Activated CD8-positive, alpha-beta T cell treated with anti-CD3 and anti-CD28 coated beads, Interleukin-2, amount 10 ng/mL, durations not matched to agents 7 days and 5 days (primary cell): ENCODE data around the gene HIVEP3. TPM values are rescaled to one million over a fixed set of nuclear protein-coding genes. Genes with fewer than 3 reads are reported as not detected.

ENCODE experiments used
- ATAC-seq: fragments of 150-1000 bp; cut with Tn5 transposase; one replicate; pipeline ENCODE4 v1.10.0; 2021; ENCODE audit warnings: moderate library complexity
- CTCF ChIA-PET: fragments of 350-600 bp; sonication (Branson Sonifier 250); formaldehyde crosslinking; loops from one replicate; lab custom pipeline; 2021; ENCODE audit warnings: antibody characterized with exemption; lab: Charles Lee
- POLR2A ChIA-PET: fragments of 350-600 bp; sonication (Branson Sonifier 250); formaldehyde crosslinking; loops from one replicate; lab custom pipeline; 2021; ENCODE audit warnings: antibody characterized with exemption; lab: Charles Lee
- DNase-seq: peaks from one replicate; pipeline ENCODE4 v3.0.0-alpha.2; 2020
- H3K27ac Mint-ChIP-seq: one replicate; pipeline ENCODE4 v1.8.0; 2021; ENCODE audit warnings: mild to moderate bottlenecking, mixed read lengths
- H3K27me3 Mint-ChIP-seq: one replicate; pipeline ENCODE4 v1.8.0; 2021; ENCODE audit warnings: low read depth, mixed read lengths
- H3K36me3 Mint-ChIP-seq: one replicate; pipeline ENCODE4 v1.8.0; 2021; ENCODE audit warnings: low read depth, mixed read lengths
- H3K4me1 Mint-ChIP-seq: one replicate; pipeline ENCODE4 v1.8.0; 2021; ENCODE audit warnings: low read depth, mixed read lengths
- H3K4me3 Mint-ChIP-seq: one replicate; pipeline ENCODE4 v1.8.0; 2021; ENCODE audit warnings: mild to moderate bottlenecking, mixed read lengths
- H3K9me3 Mint-ChIP-seq: one replicate; pipeline ENCODE4 v1.8.0; 2022; ENCODE audit warnings: mixed read lengths; ENCODE audit not compliant: insufficient read depth
- total RNA-seq, 2 experiments: library from RNA; stranded (reverse); gene quantifications; one replicate each; pipeline ENCODE4 v1.2.3, GENCODE V29; 2021

The HIVEP3 gene
- total RNA-seq, 2 experiments from 2014 or later: 10.8 to 11.8 TPM

DNA sequence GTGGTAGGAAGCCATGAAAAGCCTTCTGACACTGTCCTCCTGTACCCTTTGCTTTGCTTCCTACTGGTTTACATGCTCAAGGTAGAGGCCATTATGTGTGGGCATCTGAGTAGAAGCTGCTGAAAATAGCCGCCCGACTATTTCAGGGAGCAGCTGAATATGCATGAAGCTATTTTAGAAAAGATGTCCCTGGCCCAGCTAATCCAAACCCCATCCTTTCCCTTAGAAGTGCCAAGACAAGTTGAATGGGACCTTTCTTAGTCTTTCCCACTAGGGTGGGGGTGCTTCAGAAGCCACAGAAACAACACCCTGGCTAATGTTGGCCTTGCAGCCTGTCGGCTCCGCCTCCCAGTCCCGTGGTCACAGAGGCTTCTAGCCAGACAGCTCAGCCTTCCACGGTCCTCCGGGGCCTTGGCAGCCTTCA lies 229.2 kb downstream of the HIVEP3 start:
- DNase-seq (no peak), ATAC-seq (no peak)
- no peaks in the 10 kb centered on the region for H3K9me3 Mint-ChIP-seq
- H3K36me3 Mint-ChIP-seq: no peaks in the 10 kb centered on the region
- no peak overlapping the region for H3K27ac Mint-ChIP-seq
- ChIA-PET CTCF (no interaction called here), POLR2A (interaction anchor here (1.0 kb wide), 1 partner anchor 17 kb away, joined by 3 read pairs; no protein-coding TSS in a partner anchor)
- no peaks in the 10 kb centered on the region for H3K27me3 Mint-ChIP-seq
- H3K4me1 Mint-ChIP-seq: peaks cover 55% of the 10 kb centered on the region
- H3K4me3 Mint-ChIP-seq: no peak overlapping the region

DNA sequence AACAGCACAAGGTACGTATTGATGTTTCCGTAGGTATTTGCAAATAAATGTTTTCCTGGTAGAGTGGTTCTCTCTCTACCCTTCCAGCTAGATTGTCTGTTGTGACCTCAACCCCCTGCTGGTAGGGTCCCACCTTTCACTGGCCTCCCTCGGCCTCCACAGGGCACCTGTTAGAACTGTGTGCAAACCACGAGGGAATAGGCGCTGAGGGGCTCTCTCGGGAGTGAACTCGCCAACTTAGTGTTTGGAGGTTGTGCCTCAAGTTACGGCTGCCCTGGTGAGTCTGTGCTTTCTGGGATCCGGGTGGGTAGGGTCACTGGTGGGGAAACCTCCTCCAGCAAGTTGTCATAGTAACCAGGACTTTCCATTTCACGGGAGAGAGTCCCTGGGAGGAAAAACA lies 229.6 kb downstream of the HIVEP3 start:
- Mint-ChIP-seq H3K36me3 (no peaks in the 10 kb centered on the region), H3K4me1 (peaks cover 59% of the 10 kb centered on the region), H3K4me3 (no peak overlapping the region), H3K27me3 (no peaks in the 10 kb centered on the region), H3K27ac (no peak overlapping the region), H3K9me3 (no peaks in the 10 kb centered on the region)
- no peak for DNase-seq
- no peak for ATAC-seq
- POLR2A ChIA-PET: no interaction called here
- CTCF ChIA-PET: no interaction called here

DNA sequence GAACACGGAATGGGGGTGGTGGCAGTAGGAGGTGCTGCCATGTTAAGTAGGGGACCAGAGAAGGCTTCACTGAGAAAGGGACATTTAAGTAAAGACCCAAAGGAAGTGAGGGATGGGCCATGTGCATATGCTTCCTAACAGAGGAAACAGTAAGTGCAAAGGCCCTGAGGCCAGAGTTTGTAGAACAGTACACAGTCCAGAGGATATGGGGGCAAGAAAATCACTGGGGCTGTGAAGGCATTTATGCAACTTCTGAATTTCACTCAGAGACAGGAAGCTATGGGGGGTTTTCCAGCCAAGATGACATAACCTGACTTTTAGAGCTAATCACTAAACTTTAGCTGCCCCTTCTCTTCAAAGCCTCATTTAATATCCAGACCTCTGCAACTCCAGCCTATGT lies 231.7 kb downstream of the HIVEP3 start:
- no peaks in the 10 kb centered on the region for H3K27me3 Mint-ChIP-seq
- no peaks in the 10 kb centered on the region for H3K9me3 Mint-ChIP-seq
- no peak for DNase-seq

DNA sequence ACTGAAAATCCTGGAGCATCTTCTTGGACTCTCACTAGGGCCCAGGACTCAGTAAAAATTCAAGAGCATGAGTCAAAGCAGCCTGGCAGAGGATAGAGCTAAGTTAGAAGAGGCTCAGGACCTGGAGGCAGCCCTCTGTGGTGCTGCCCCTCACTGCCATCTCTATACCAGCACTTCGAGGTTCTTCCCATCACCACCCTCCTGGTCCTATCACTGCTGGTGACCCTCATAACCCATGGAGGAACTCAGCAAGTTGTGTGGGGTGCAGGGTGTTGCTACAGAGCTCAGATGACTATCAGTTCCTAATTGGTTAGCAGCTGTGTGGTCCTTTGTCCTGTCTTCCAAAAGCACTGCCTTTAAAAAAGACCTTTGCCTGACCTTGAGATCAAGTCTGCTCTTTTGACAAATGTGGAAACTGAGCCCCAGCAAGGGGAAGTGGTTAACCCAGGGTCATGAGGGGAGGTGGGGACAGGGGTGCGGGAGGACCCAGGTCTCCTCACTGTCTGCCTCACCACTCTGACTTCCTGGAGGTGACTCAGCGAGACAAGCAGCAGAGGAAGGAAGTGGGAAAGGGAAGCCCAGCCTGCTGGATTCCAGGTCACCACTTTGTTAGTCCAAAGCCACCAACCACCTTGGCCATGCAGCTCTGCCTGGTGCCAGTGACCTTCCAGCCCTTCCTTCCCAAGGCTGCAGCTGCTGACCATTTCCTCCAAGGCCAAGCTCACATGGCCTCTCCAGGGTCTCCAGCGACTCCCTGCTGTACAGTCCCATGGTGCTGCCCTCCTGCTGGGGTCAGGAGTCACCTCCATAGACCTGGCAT lies 234.8 kb downstream of the HIVEP3 start:
- Mint-ChIP-seq H3K27me3 (no peaks in the 10 kb centered on the region), H3K4me3 (peak overlapping the region; percentile 44), H3K36me3 (no peaks in the 10 kb centered on the region), H3K4me1 (peaks cover 97% of the 10 kb centered on the region), H3K9me3 (no peaks in the 10 kb centered on the region), H3K27ac (peak overlapping the region; percentile 86)
- DNase-seq (peak; percentile 66), ATAC-seq (peak; percentile 66)
- POLR2A ChIA-PET: interaction anchor here (0.8 to 3.4 kb wide), 6 partner anchors 10 to 57 kb away, joined by 3 to 15 read pairs (median 4); no protein-coding TSS in a partner anchor
- CTCF ChIA-PET: interaction anchor here (1.0 to 3.0 kb wide), 7 partner anchors 11 to 128 kb away, joined by 3 to 23 read pairs (median 4); no protein-coding TSS in a partner anchor

More for the DNA sequence above, 231.7 kb downstream of the HIVEP3 start:
- Mint-ChIP-seq H3K36me3 (no peaks in the 10 kb centered on the region), H3K27ac (peak overlapping the region; percentile 6), H3K4me3 (no peak overlapping the region), H3K4me1 (peaks cover 80% of the 10 kb centered on the region)
- ATAC-seq: no peak
- ChIA-PET POLR2A (interaction anchor here (1.3 kb wide), 1 partner anchor 40 kb away, joined by 3 read pairs; no protein-coding TSS in a partner anchor), CTCF (interaction anchor here (1.0 to 1.5 kb wide), 4 partner anchors 13 to 24 kb away, joined by 3 read pairs; no protein-coding TSS in a partner anchor)

DNA sequence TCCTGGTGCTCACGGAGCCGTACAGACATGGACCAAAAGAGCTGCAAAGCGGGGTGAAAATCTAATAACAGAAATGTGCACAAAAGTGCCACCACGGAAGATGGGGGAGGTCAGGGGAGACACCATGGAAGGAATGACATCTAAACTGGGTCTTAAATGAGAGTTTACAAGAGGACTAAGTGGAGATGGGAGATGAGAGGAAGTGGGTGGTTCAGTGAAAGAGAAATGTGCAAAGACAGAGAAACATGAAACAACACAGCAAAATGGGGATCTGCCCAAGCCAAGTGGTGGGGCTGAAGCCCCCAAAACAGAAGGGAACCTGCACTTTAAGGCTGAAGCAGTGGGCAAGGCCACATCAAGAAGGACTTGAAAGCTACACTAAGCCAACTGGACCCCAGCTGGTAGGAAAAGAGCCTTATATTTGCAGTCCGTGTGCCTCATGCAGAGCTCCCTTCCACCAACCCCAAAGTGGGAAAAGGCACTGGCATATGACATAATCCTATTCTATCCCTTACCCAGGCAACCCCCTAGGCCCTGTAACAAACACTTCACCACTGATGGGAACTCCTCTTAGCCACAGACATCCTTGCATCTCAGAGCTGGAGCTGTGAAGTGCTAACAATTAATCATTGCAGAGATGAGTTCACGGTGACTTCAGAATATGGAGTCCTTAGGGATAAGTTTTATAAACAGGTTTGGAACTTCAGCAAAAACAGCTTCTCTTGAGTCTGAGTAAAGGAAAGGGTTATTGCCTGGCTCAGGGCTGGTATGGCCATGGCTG lies 235.7 kb downstream of the HIVEP3 start:
- Mint-ChIP-seq H3K27me3 (no peaks in the 10 kb centered on the region), H3K36me3 (no peaks in the 10 kb centered on the region), H3K9me3 (no peaks in the 10 kb centered on the region), H3K4me3 (peak overlapping the region; percentile 44), H3K27ac (peak overlapping the region; percentile 86), H3K4me1 (peaks cover 98% of the 10 kb centered on the region)
- POLR2A ChIA-PET: interaction anchor here (0.9 to 3.4 kb wide), 6 partner anchors 9 to 58 kb away, joined by 3 to 15 read pairs (median 5); no protein-coding TSS in a partner anchor
- ATAC-seq: no peak
- no peak for DNase-seq
- CTCF ChIA-PET: interaction anchor here (1.0 to 3.0 kb wide), 7 partner anchors 10 to 128 kb away, joined by 3 to 23 read pairs (median 4); no protein-coding TSS in a partner anchor

DNA sequence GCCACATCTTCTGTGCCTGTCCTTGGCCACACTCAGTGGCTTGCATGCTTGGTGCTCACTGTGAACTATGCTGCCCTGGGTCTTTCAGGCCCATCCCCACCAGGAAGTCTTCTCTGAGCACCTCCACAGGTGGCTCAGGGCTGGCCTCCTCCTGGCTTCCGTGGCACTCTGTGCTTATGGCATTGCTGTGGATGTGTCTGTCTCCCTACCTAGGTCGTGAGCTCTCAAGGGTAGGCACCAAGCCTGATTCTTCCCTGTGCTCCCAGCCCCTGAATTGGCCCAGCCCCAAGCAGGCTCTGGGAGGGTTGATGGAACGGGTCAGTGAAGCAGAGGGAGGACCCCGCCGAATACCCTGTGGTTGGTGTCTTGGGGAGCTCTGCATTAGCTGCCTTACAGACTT lies 236.6 kb downstream of the HIVEP3 start:
- Mint-ChIP-seq H3K36me3 (no peaks in the 10 kb centered on the region), H3K4me1 (peaks cover 99% of the 10 kb centered on the region), H3K4me3 (no peak overlapping the region), H3K9me3 (no peaks in the 10 kb centered on the region), H3K27me3 (no peaks in the 10 kb centered on the region), H3K27ac (peak overlapping the region; percentile 14)
- ChIA-PET POLR2A (interaction anchor here (0.8 to 3.4 kb wide), 5 partner anchors 10 to 70 kb away, joined by 3 to 13 read pairs (median 6); no protein-coding TSS in a partner anchor), CTCF (interaction anchor here (1.3 to 3.0 kb wide), 5 partner anchors 10 to 130 kb away, joined by 3 to 23 read pairs (median 5); no protein-coding TSS in a partner anchor)
- ATAC-seq: no peak
- DNase-seq: no peak

DNA sequence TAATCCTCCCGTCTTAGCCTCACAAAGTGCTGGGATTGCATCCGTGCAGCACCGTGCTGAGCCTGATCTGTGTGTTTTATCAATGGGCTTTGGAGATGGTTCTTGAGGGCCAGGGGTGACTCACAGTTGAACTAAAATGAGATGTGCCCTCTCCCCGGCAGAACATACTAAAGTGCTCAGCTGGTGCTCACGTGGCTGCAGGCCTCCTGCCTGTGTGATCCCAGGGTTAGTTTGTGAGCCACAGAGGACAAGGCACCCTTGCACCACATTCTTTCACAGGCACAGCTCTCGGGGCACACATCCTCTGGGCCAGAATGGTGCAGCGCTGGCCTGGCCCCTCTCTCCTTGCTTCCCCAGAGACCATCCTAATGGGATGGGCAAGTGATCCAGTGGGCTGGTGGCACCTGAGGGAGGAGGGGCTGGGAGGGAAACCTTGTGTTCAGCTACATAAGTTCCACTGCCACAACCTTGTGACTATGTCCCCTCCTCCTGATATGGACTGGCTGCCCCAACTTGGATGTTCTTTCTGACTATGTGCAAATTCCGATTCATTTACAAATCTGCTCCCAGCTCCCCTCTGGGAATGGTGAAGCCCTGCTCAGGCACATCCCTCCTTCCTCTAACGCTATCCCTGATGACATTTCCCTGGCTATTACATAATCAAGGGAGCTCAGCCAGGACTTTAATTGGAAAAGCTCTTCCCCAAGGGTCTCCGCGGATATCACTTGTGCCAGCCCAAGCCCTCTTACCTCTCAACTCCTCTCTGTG lies 237.2 kb downstream of the HIVEP3 start:
- H3K4me1 Mint-ChIP-seq: peaks cover 98% of the 10 kb centered on the region
- ATAC-seq: no peak
- DNase-seq: no peak
- ChIA-PET POLR2A (interaction anchor here (0.8 to 3.4 kb wide), 5 partner anchors 9 to 71 kb away, joined by 3 to 13 read pairs (median 3); no protein-coding TSS in a partner anchor), CTCF (interaction anchor here (0.7 to 3.0 kb wide), 7 partner anchors 9 to 210 kb away, joined by 3 to 23 read pairs (median 4); no protein-coding TSS in a partner anchor)
- H3K36me3 Mint-ChIP-seq: no peaks in the 10 kb centered on the region
- H3K4me3 Mint-ChIP-seq: no peak overlapping the region
- no peak overlapping the region for H3K27ac Mint-ChIP-seq
- no peaks in the 10 kb centered on the region for H3K9me3 Mint-ChIP-seq
- no peaks in the 10 kb centered on the region for H3K27me3 Mint-ChIP-seq

DNA sequence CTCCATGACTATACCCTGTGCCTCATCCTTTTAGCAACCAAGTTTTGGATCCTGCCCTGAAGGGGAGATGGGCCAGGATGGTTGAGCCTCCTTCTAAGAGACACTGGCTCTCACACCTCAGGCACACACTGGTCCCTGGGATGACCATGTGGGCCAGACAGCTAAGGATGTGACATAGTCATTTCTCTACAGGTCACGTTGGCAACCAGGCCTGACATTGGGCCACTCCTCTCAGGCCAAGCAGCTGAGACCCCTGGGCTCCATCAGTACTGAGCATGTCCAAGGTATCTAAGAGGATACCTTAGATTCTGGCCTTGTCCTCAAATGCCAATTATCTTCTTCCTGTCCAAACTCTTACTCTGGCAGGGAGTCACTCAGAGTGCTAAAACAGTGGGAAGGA lies 238.7 kb downstream of the HIVEP3 start:
- no peaks in the 10 kb centered on the region for H3K27me3 Mint-ChIP-seq
- ATAC-seq (no peak), DNase-seq (no peak)
- H3K36me3 Mint-ChIP-seq: no peaks in the 10 kb centered on the region
- H3K9me3 Mint-ChIP-seq: no peaks in the 10 kb centered on the region
- ChIA-PET POLR2A (interaction anchor here (0.8 to 0.9 kb wide), 2 partner anchors 40 to 113 kb away, joined by 3 read pairs; no protein-coding TSS in a partner anchor), CTCF (interaction anchor here (1.2 kb wide), 1 partner anchor 10 kb away, joined by 3 read pairs; no protein-coding TSS in a partner anchor)
- peaks cover 92% of the 10 kb centered on the region for H3K4me1 Mint-ChIP-seq
- H3K4me3 Mint-ChIP-seq: no peak overlapping the region
- H3K27ac Mint-ChIP-seq: peak overlapping the region; percentile 26

DNA sequence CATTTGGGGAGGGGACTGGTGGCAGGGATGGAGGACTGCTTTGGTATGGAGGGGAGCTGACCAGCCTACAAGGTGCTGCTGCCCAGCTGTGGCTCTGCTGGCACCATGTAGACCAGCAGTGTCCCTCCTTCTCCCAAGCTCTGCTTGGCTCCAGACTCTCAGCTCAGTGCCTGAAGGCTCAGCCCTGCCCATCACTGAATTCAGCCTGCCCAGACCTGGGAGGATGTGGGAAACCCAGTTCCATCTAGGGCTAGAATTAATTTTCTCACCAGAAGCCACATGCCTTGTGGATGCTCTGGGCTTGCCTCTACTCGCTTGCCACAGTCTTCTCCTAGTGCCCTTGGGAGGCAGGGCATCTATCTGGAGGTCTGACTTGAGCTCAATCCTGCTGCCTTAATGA lies 239.2 kb downstream of the HIVEP3 start:
- no peaks in the 10 kb centered on the region for H3K9me3 Mint-ChIP-seq
- H3K4me3 Mint-ChIP-seq: no peak overlapping the region
- H3K36me3 Mint-ChIP-seq: no peaks in the 10 kb centered on the region
- ChIA-PET POLR2A (interaction anchor here (0.8 to 0.9 kb wide), 3 partner anchors 39 to 569 kb away, joined by 3 read pairs; no protein-coding TSS in a partner anchor), CTCF (interaction anchor here (1.2 kb wide), 1 partner anchor 10 kb away, joined by 3 read pairs; no protein-coding TSS in a partner anchor)
- peak; percentile 41 for DNase-seq
- peaks cover 92% of the 10 kb centered on the region for H3K4me1 Mint-ChIP-seq
- no peaks in the 10 kb centered on the region for H3K27me3 Mint-ChIP-seq
- no peak for ATAC-seq
- H3K27ac Mint-ChIP-seq: peak overlapping the region; percentile 88

DNA sequence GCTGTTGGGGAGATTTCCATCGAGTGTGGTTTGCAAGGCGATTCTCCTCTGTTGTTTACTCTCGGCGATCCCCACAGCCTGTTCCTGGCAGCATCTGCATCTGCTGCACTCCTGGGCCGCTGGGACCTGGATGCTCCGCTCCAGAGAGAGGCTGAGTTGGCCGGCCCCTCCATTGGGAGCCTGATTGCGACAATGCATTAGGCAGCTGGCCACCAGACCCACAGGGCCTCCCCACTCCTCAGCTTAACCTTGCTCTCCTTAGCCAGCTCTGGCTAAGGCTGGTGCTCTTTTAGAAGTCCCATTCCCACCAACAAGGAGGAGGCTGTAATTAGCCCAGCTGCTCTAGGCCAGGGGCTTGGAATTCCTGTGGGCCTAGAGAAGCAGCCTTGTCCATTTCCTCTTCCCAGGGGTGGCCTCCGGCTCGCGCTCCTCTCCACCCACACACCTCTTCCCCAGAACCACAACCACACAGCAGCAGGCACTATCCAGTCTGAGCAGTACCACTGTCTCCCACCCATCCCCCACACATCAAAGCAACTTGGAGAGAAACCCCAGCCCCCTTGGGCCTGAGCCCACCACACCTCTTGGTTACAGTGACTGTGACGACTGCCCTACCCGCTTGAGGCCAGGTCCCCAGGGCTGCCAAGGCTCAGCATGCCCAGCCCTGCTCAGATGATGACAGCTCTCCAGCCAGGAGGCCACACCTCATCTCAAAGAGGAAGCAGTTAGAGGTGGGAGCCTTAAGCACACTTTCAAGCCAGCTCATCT lies 240.4 kb downstream of the HIVEP3 start:
- Mint-ChIP-seq H3K27me3 (no peaks in the 10 kb centered on the region), H3K4me1 (peaks cover 92% of the 10 kb centered on the region), H3K36me3 (no peaks in the 10 kb centered on the region), H3K4me3 (no peak overlapping the region), H3K27ac (peak overlapping the region; percentile 88), H3K9me3 (no peaks in the 10 kb centered on the region)
- ChIA-PET POLR2A (interaction anchor here (0.9 to 1.2 kb wide), 2 partner anchors 60 to 568 kb away, joined by 3 read pairs; no protein-coding TSS in a partner anchor), CTCF (interaction anchor here (0.9 to 1.7 kb wide), 4 partner anchors 9 to 134 kb away, joined by 3 to 5 read pairs (median 3); no protein-coding TSS in a partner anchor)
- ATAC-seq (peak; percentile 52), DNase-seq (peak; percentile 60)
